Stimulated activated CD4-positive, alpha-beta T cell treated with anti-CD3 and anti-CD28 coated beads, Interleukin-4, amount 100 ng/mL, for 48 hours (primary cell): Measurements from ENCODE around the gene PHF21A.

Source experiments
- DNase-seq, 2 donors: peaks; one replicate each; pipeline ENCODE4 v3.0.0-alpha.2; 2020; ENCODE audit warnings: low read depth in 2 of 2

PHF21A gene

DNA sequence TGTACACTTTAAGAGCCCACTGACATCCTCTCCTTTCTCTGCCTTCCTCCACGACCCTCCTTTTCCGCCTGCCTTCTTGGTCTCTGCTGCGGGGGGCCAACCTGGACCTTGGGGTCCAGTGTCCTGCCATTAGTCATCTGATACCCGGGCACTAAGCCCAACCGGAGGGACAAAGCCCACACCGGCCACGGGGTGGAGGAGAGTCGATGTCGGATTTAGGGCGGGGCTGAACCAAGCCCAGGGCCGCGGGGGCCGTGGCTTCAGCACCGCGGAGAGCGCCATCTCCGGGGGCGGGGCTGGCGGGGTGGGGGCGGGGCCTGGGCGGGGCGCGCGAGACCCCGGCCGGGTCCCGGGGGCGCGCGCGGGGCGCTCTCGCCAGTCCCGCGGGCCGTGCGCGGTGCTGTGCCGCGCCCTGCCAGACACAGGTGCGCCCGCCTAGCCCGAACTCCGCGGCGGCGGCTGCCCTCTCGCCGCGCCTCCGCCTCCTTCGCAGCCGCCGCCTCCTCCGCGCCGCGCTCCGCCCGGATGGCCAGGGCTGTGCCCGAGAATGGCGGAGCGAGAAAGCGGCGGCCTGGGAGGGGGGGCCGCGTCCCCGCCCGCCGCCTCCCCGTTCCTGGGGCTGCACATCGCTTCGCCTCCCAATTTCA, 235.9 kb downstream of the PHF21A start, which contains the start of gene MAPK8IP1:
MAPK8IP1 (plus strand) TSS at position 378 of the 647 bp plus-strand sequence; CDS start at position 548, 170 bp downstream.
- DNase-seq = peak; percentile 39 to 50

DNA sequence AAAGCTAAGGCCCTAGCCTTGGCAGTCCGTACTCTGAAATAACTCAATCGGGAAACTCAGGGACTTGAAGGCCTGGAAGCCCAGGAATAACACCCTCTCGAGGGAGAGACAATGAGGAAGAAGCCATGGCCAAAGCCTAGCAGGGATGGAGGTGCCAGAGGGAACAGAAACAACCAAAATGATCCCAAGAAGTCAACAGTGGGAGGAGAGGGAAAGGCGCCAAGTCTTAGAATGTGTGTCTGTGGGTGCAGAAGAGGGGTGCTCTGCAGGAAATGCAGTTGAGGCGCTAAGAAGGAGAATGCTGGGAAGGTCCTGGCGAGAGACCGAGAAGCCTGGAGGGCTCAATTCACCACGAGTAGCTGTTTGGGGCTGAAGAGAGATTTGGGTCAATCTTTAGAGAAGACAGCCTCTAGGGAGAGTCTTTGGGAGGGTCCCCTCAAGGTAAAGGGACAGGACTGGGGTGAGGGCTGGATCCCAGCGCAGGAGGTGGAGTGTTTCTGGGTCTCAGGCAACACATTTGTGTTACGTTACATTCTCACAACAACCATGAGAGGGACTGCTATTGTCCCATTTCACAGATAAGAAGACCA, 236.6 kb downstream of the PHF21A start:
- no peak for DNase-seq
